SK-N-SH (cell line): ENCODE results near the gene PARVB. TPM values are rescaled to one million over a fixed set of nuclear protein-coding genes. Genes with fewer than 3 reads are reported as not detected.

ENCODE experiments used
- CTCF ChIA-PET: fragments of 300-600, 350-600 bp; formaldehyde crosslinking; extraction: SDS; loops from one replicate; lab custom pipeline; 2021; lab: Yijun Ruan, JAX
- POLR2A ChIA-PET: fragments of 350-600 bp; sonication (Branson Sonifier 250); formaldehyde crosslinking; extraction: SDS; loops from one replicate; lab custom pipeline; 2020; ENCODE audit warnings: antibody characterized with exemption, inconsistent platforms; lab: Yijun Ruan, JAX
- DNase-seq: peaks from one replicate; pipeline ENCODE4 v3.0.0; 2012
- H2AFZ ChIP-seq: fragments of 200-600 bp; sonication (generic); 2 replicates; pipeline ENCODE4 v1.8.1; 2016; ENCODE audit warnings: antibody characterized with exemption, mild to moderate bottlenecking, low read depth
- H3F3A ChIP-seq: fragments of 200-600 bp; sonication (generic); replicated peaks from 2 replicates; pipeline ENCODE3; 2016; ENCODE audit warnings: antibody characterized with exemption, mild to moderate bottlenecking; ENCODE audit not compliant: insufficient read depth
- H3K27ac ChIP-seq, 2 experiments: fragments of 200-500 bp in 1 of 2; fragments of 200-600 bp in 1 of 2; sonication (Bioruptor generic) in 1 of 2; sonication (generic), shearing (Covaris generic) in 1 of 2; 2 replicates each; pipeline versions ENCODE4 v1.5.1 to v1.6.1; 2014 to 2016; ENCODE audit warnings: low read depth in 2 of 2, inconsistent platforms in 1 of 2, low read length in 1 of 2, mild to moderate bottlenecking in 1 of 2, mixed read lengths in 1 of 2
- H3K27me3 ChIP-seq: fragments of 200-600 bp; sonication (generic), shearing (Covaris generic); 2 replicates; pipeline ENCODE4 v1.6.1; 2016; ENCODE audit warnings: mixed run types; ENCODE audit not compliant: insufficient read depth
- H3K36me3 ChIP-seq, 2 experiments: fragments of 200-500 bp in 1 of 2; fragments of 200-600 bp in 1 of 2; sonication (Bioruptor generic) in 1 of 2; sonication (generic) in 1 of 2; replicated peaks in 1 of 2; 2 replicates each; pipeline versions ENCODE3 to v1.5.1; 2014 to 2016; ENCODE audit warnings: low read length in 1 of 2, mild to moderate bottlenecking in 1 of 2; ENCODE audit not compliant: insufficient read depth in 2 of 2, control insufficient read depth in 1 of 2
- H3K4me1 ChIP-seq, 2 experiments: fragments of 200-500 bp in 1 of 2; fragments of 200-600 bp in 1 of 2; sonication (Bioruptor generic) in 1 of 2; sonication (generic), shearing (Covaris generic) in 1 of 2; 2 replicates each; pipeline versions ENCODE4 v1.5.1 to v1.6.1; 2014 to 2016; ENCODE audit warnings: low read depth in 1 of 2, low read length in 1 of 2, mixed run types in 1 of 2; ENCODE audit not compliant: insufficient read depth in 2 of 2, control insufficient read depth in 1 of 2
- H3K4me2 ChIP-seq: fragments of 200-600 bp; sonication (generic), shearing (Covaris generic); 2 replicates; pipeline ENCODE4 v1.6.1; 2017; ENCODE audit warnings: mixed run types
- H3K4me3 ChIP-seq, 2 experiments: fragments of 200-500 bp in 1 of 2; fragments of 200-600 bp in 1 of 2; sonication (Bioruptor generic) in 1 of 2; sonication (generic), shearing (Covaris generic) in 1 of 2; 2 replicates each; pipeline versions ENCODE4 v1.5.1 to v1.8.1; 2014 to 2016; ENCODE audit warnings: low read depth in 2 of 2, inconsistent platforms in 1 of 2, low read length in 1 of 2, mild to moderate bottlenecking in 1 of 2, mixed read lengths in 1 of 2, moderate library complexity in 1 of 2
- H3K79me2 ChIP-seq: fragments of 200-600 bp; sonication (generic); 2 replicates; pipeline ENCODE4 v1.8.1; 2017; ENCODE audit warnings: mild to moderate bottlenecking; ENCODE audit not compliant: insufficient read depth
- H3K9ac ChIP-seq: fragments of 200-600 bp; sonication (generic); 2 replicates; pipeline ENCODE4 v1.6.1; 2017; ENCODE audit warnings: mixed run types
- H3K9me2 ChIP-seq: fragments of 200-600 bp; sonication (generic); 2 replicates; pipeline ENCODE4 v1.6.1; 2017; ENCODE audit warnings: mixed run types
- H3K9me3 ChIP-seq: fragments of 200-600 bp; sonication (generic); 2 replicates; pipeline ENCODE4 v1.6.1; 2017; ENCODE audit warnings: mixed run types, mild to moderate bottlenecking, moderate library complexity
- H4K20me1 ChIP-seq: fragments of 200-600 bp; sonication (generic); 2 replicates; pipeline ENCODE4 v1.6.1; 2017; ENCODE audit warnings: mild to moderate bottlenecking, mixed run types; ENCODE audit not compliant: insufficient read depth
- CHD2 ChIP-seq: fragments of 150-350 bp; IDR thresholded peaks from 2 replicates; pipeline ENCODE4 v1.6.1; 2018; ENCODE audit warnings: low read length; ENCODE audit not compliant: partially characterized antibody
- EP300 ChIP-seq, 2 experiments: IDR thresholded peaks; 2 replicates each; pipeline versions ENCODE4 v1.4.0 to v1.6.1; 2012; ENCODE audit warnings: borderline replicate concordance in 1 of 2, low read depth in 1 of 2, low read length in 1 of 2
- EZH2phosphoT487 ChIP-seq: fragments of 200-600 bp; sonication (generic); IDR thresholded peaks from 2 replicates; pipeline ENCODE4 v1.6.1; 2017; ENCODE audit warnings: low read depth, mixed run types, mild to moderate bottlenecking, antibody characterized with exemption, moderate library complexity, borderline replicate concordance
- FOXJ3 ChIP-seq: sonication (generic); formaldehyde crosslinking; IDR thresholded peaks from 2 replicates; pipeline ENCODE4 v1.5.1; 2020; ENCODE audit warnings: mild to moderate bottlenecking, missing genetic modification reagents
- FOXM1 ChIP-seq: IDR thresholded peaks from 2 replicates; pipeline ENCODE4 v1.4.0; 2012; ENCODE audit warnings: low read depth, mild to moderate bottlenecking
- GABPA ChIP-seq: IDR thresholded peaks from 2 replicates; pipeline ENCODE4 v1.4.0; 2012; ENCODE audit warnings: low read depth, mild to moderate bottlenecking
- GATA2 ChIP-seq: sonication (generic); formaldehyde crosslinking; IDR thresholded peaks from 2 replicates; pipeline ENCODE4 v1.5.0; 2020; ENCODE audit warnings: mild to moderate bottlenecking, missing genetic modification reagents
- MXI1 ChIP-seq: IDR thresholded peaks from 2 replicates; pipeline ENCODE4 v1.6.1; 2012; ENCODE audit warnings: mild to moderate bottlenecking, low read depth, low read length, improper control_type of control experiment
- NFIC ChIP-seq: IDR thresholded peaks from 2 replicates; pipeline ENCODE4 v1.4.0; 2012; ENCODE audit warnings: borderline replicate concordance
- NRF1 ChIP-seq: IDR thresholded peaks from 2 replicates; pipeline ENCODE4 v1.6.1; 2012; ENCODE audit warnings: low read depth, mild to moderate bottlenecking, low read length
- POLR2AphosphoS5 ChIP-seq: IDR thresholded peaks from 2 replicates; pipeline ENCODE4 v1.6.1; 2012; ENCODE audit warnings: low read depth, low read length
- RAD21 ChIP-seq: IDR thresholded peaks from 2 replicates; pipeline ENCODE4 v1.6.1; 2012; ENCODE audit warnings: mild to moderate bottlenecking, low read length
- RCOR1 ChIP-seq: fragments of 150-350 bp; IDR thresholded peaks from 2 replicates; pipeline ENCODE4 v1.6.1; 2017; ENCODE audit warnings: antibody characterized with exemption, low read length
- RFX5 ChIP-seq: IDR thresholded peaks from 2 replicates; pipeline ENCODE4 v1.6.1; 2012; ENCODE audit warnings: mild to moderate bottlenecking, improper control_type of control experiment, low read length
- SIN3A ChIP-seq: IDR thresholded peaks from 2 replicates; pipeline ENCODE4 v1.6.1; 2012; ENCODE audit warnings: low read depth, mild to moderate bottlenecking, low read length, moderate library complexity, borderline replicate concordance
- SMC3 ChIP-seq: IDR thresholded peaks from 2 replicates; pipeline ENCODE4 v1.6.1; 2012; ENCODE audit warnings: low read depth, low read length, improper control_type of control experiment
- TAF1 ChIP-seq: IDR thresholded peaks from 2 replicates; pipeline ENCODE4 v1.6.1; 2012; ENCODE audit warnings: low read depth, mild to moderate bottlenecking, low read length, moderate library complexity, borderline replicate concordance
- TEAD4 ChIP-seq: IDR thresholded peaks from 2 replicates; pipeline ENCODE4 v1.4.0; 2012; ENCODE audit warnings: mild to moderate bottlenecking, borderline replicate concordance; ENCODE audit not compliant: insufficient read depth
- YY1 ChIP-seq: IDR thresholded peaks from 2 replicates; pipeline ENCODE4 v1.4.0; 2012; ENCODE audit warnings: low read depth, mild to moderate bottlenecking
- WGBS: methylation state at CpG from one replicate; pipeline ENCODE4 v1.1.6; 2017; ENCODE audit warnings: low lambda C conversion rate; 5-methylcytosine and 5-hydroxymethylcytosine counted together
- polyA plus RNA-seq, 3 experiments: library from polyadenylated mRNA; depleted of rRNA; stranded (reverse); fragments of >200 nt; gene quantifications; 2 replicates each; pipeline ENCODE4 v1.2.3, GENCODE V29; 2012
- TF ChIP-seq, protein P1 (sequence below): fragments of 150-350 bp; IDR thresholded peaks from 2 replicates; pipeline ENCODE4 v1.6.1; 2016; ENCODE audit warnings: mild to moderate bottlenecking, low read depth, low read length
- TF ChIP-seq, protein P2 (sequence below): IDR thresholded peaks from 2 replicates; pipeline ENCODE4 v1.4.0; 2012; ENCODE audit warnings: low read depth, borderline replicate concordance
- TF ChIP-seq, protein P3 (sequence below): fragments of 150-350 bp; IDR thresholded peaks from 2 replicates; pipeline ENCODE4 v1.6.1; 2017; ENCODE audit warnings: antibody characterized with exemption, low read length, low read depth, borderline replicate concordance

Gene PARVB
- polyA plus RNA-seq, 1 of the 3 experiments (the other 2 are of a cell fraction) = 87.8 TPM

DNA sequence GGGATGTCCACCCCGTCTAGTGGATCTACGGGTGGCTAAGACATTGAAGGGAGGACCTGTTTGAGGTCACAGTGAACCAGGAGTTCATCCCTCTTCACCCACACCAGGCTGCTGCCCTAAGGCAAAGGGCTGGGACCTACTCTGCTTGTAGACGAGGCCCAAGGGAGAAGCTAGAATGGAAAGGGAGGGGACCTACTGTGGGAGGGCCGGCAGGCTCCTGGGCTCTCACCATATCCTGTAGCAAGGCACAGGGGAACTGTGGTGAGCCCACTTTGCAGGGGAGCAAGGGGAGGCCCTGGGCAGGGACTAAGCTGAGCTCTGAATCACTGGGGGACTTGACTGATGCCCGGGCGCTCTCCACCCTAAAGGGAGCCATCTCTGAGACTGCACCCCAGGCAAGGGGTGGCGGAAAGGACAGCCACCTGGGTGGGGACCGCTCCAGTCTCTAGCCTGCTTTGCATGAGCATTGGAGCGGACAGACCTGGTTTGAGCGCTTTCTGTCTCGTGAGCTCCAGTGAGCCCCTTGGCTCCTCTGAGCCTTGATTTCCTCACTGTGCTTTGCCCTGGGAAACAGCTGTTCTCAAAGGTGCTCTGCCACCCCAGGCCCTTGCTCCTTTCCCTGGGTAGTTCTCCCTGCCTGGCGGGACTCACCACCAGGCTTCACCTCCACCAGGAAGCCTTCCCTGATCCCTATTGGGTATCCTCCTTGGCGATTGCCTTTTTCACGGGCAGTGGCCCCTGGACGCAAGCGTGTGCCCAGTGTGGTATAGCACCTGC is 180.8 kb downstream of the PARVB start:
- no peak for DNase-seq
- Histone ChIP-seq H3K4me2 (no peak overlapping the region), H3K79me2 (no peaks in the 10 kb centered on the region), H3K36me3 (no peaks in the 10 kb centered on the region), H3F3A (no peaks in the 10 kb centered on the region), H3K4me3 (no peak overlapping the region), H3K27ac (no peak overlapping the region), H3K9ac (no peak overlapping the region), H2AFZ (no peak overlapping the region), H3K27me3 (no peaks in the 10 kb centered on the region), H3K9me3 (no peaks in the 10 kb centered on the region; the same call in 1 of the 2 replicates), H4K20me1 (no peaks in the 10 kb centered on the region), H3K4me1 (peaks cover 0 to 20% of the 10 kb centered on the region in 2 experiments; a peak in 1 of 4 replicates), H3K9me2 (no peaks in the 10 kb centered on the region)
- POLR2A ChIA-PET = no interaction called here
- 69% methylated on average over 11 of the region's 16 CpGs for WGBS
- TF ChIP-seq NRF1 (no peak), EP300 (IDR thresholded peaks at IDR 0.05; ENCODE audit: borderline replicate concordance in 1 of 2, low read depth in 1 of 2, low read length in 1 of 2) (no peak), RAD21 (no peak), SMC3 (no peak), SIN3A (no peak), GABPA (no peak), TAF1 (no peak), YY1 (no peak), EZH2phosphoT487 (no peak)
- CTCF ChIA-PET = interaction anchor here (1.2 kb wide), 1 partner anchor 39 kb away, joined by 3 read pairs; no protein-coding TSS in a partner anchor

DNA sequence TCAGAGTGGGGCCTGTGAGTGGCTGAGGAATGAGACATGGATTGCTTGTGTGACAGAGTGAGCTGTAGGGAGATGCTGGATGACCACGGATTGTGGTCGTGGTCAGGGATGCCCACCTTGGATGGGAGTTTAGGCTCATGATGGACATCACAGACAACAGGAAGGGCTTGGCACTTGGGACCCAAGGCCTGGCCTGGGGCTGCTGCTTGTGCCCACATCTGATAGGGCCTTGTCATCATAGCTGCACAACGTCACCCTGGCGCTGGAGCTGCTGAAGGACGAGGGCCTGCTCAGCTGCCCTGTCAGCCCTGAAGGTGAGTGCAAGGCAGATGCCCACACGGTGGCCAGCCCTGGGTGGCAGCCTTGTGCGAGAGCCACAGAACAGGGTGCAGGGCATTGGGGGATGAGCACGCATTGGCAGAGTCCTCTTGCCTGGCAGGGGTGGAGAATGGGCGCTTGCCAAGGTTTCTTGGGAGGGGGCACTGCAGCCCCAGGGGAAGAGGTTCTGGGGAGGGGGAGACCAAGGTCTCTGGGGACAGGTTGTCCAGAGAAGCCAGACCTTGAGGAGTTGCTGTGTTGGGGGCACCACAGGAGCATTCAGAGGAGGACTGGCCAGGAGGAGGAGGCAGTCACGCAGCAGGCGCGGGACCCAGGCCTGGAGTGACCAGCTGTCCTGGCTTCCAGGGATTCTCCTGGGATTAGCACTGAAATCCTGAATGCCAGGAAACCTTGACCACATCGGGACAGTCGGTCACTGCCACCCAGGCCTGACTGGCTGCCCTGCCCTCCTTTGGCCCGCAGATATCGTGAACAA is 181.6 kb downstream of the PARVB start:
- Histone ChIP-seq H3K4me1 (peaks cover 0 to 14% of the 10 kb centered on the region in 2 experiments; a peak in 1 of 4 replicates), H3K27ac (no peak overlapping the region), H3K9ac (no peak overlapping the region), H2AFZ (no peak overlapping the region), H4K20me1 (no peaks in the 10 kb centered on the region), H3K36me3 (no peaks in the 10 kb centered on the region), H3K27me3 (no peaks in the 10 kb centered on the region), H3F3A (no peaks in the 10 kb centered on the region), H3K79me2 (no peaks in the 10 kb centered on the region), H3K4me3 (no peak overlapping the region), H3K4me2 (no peak overlapping the region), H3K9me2 (no peaks in the 10 kb centered on the region), H3K9me3 (no peaks in the 10 kb centered on the region; the same call in 1 of the 2 replicates)
- TF ChIP-seq MXI1 = no peak
- TF ChIP-seq TEAD4 = no peak
- TF ChIP-seq GATA2 (CRISPR knock-in tag) = no peak
- no peak for TF ChIP-seq FOXM1
- TF ChIP-seq NFIC = no peak
- no peak for TF ChIP-seq RFX5
- no peak for TF ChIP-seq EP300 (IDR thresholded peaks at IDR 0.05; ENCODE audit: borderline replicate concordance in 1 of 2, low read depth in 1 of 2, low read length in 1 of 2)
- TF ChIP-seq, protein P1, sequence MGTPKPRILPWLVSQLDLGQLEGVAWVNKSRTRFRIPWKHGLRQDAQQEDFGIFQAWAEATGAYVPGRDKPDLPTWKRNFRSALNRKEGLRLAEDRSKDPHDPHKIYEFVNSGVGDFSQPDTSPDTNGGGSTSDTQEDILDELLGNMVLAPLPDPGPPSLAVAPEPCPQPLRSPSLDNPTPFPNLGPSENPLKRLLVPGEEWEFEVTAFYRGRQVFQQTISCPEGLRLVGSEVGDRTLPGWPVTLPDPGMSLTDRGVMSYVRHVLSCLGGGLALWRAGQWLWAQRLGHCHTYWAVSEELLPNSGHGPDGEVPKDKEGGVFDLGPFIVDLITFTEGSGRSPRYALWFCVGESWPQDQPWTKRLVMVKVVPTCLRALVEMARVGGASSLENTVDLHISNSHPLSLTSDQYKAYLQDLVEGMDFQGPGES = no peak
- TF ChIP-seq CHD2 = no peak
- TF ChIP-seq POLR2AphosphoS5 = no peak
- TF ChIP-seq GABPA = no peak
- TF ChIP-seq, protein P2, sequence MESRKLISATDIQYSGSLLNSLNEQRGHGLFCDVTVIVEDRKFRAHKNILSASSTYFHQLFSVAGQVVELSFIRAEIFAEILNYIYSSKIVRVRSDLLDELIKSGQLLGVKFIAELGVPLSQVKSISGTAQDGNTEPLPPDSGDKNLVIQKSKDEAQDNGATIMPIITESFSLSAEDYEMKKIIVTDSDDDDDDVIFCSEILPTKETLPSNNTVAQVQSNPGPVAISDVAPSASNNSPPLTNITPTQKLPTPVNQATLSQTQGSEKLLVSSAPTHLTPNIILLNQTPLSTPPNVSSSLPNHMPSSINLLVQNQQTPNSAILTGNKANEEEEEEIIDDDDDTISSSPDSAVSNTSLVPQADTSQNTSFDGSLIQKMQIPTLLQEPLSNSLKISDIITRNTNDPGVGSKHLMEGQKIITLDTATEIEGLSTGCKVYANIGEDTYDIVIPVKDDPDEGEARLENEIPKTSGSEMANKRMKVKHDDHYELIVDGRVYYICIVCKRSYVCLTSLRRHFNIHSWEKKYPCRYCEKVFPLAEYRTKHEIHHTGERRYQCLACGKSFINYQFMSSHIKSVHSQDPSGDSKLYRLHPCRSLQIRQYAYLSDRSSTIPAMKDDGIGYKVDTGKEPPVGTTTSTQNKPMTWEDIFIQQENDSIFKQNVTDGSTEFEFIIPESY = no peak
- TF ChIP-seq RAD21 = no peak
- TF ChIP-seq RCOR1 = no peak
- no peak for TF ChIP-seq FOXJ3 (CRISPR knock-in tag)
- TF ChIP-seq, protein P3, sequence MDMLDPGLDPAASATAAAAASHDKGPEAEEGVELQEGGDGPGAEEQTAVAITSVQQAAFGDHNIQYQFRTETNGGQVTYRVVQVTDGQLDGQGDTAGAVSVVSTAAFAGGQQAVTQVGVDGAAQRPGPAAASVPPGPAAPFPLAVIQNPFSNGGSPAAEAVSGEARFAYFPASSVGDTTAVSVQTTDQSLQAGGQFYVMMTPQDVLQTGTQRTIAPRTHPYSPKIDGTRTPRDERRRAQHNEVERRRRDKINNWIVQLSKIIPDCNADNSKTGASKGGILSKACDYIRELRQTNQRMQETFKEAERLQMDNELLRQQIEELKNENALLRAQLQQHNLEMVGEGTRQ = no peak
- DNase-seq = no peak
- CTCF ChIA-PET = no interaction called here
- 72% methylated on average over 9 of the region's 16 CpGs for WGBS
- POLR2A ChIA-PET = no interaction called here
